Measurements from ENCODE around the gene PACSIN3.

PACSIN3 gene

DNA sequence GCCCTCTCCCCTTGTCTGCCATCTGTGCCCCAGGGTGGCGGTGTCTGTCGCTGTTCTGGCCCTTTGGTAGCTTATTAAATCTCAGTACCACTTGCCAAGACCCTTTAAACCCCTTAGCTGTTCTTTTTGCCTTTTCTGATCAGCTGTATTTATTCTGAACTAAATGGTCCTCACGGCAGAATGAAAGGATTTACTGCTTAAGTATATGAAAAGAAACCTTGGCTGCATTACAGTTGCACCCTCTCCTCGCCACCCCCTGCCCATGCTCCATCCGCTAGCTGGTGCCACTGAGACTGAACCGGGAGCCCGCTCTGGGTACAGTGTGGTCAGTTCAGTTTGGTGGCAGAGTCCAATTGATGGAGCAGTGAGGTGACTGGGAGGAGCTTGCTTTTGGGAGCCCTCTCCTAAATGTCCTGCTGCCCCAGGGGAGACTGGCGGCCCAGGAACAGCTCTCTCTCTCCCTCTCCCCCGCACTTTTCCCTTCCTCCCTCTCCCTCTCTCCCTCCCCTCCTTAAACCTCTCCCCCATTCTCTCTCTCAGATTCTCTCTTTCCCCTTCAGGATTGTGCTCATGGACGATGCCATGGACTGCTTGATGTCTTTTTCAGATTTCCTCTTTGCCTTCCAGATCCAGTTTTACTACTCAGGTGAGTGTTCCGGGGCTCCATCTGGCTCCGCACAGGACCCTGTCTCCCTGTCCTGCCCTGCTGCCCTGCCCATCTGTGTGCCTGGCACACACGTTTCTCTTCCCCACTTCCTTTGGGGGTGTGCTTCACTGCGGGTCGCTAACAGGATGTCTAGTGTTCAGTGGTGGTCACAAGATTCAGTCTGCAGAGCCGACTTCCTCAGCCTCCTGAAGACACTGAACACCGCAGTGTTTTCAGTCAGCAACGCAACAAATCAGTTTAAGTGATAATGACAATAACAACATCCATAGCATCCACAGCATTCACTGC is 31.3 kb downstream of the PACSIN3 start:
- DNase-seq (ENCODE audit: low spot score) (no peak), FAIRE-seq (no peak)

DNA sequence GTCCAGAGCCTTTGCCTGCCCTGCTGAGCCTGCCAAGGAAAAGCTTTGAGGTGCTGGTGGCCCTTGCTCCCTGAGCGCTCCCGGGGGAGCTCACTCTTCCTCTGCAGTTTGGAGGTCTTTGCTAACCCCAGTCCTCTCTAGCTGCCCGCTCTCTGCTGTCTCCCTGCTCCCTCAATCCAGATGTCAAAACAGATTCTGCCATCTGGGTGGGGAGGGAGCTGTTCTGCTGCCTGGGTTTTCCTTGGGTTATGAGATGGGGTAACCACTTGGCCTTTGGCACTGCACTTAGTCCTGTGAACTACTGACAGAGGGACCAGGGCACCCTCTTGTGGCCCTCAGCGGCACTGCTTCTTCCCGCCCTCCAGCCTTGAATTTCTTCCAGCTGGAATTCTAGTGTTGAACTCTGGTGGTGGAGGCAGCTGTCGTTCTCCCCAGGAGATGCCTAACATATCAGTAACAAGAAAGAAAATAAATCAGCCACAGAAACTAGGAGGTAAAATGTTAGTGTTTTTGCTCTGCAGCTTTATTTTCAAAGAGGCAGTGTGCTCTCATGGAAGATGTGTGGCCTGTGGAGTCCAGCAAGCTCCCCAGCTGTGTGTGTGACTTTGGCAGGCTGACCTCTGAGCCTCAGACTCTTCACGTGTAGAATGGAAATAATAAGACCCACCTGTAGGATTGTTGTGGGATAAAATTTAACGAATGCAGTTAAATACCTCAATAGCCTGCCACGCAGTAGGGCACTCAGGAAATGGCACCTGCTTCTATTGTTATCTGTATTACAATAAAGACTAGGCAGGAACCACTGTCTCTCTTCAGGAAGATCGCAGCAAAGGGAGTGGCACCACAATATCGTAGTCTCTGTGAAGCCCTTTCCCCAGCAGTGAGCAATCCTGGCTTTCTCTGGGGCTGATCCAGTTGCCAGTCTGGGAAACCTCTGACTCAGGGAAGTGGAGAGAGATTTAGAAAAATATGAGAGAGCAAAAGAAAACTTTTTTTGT is 33.0 kb downstream of the PACSIN3 start:
- FAIRE-seq (peak; percentile 7), DNase-seq (ENCODE audit: low spot score) (peak; percentile 42)

DNA sequence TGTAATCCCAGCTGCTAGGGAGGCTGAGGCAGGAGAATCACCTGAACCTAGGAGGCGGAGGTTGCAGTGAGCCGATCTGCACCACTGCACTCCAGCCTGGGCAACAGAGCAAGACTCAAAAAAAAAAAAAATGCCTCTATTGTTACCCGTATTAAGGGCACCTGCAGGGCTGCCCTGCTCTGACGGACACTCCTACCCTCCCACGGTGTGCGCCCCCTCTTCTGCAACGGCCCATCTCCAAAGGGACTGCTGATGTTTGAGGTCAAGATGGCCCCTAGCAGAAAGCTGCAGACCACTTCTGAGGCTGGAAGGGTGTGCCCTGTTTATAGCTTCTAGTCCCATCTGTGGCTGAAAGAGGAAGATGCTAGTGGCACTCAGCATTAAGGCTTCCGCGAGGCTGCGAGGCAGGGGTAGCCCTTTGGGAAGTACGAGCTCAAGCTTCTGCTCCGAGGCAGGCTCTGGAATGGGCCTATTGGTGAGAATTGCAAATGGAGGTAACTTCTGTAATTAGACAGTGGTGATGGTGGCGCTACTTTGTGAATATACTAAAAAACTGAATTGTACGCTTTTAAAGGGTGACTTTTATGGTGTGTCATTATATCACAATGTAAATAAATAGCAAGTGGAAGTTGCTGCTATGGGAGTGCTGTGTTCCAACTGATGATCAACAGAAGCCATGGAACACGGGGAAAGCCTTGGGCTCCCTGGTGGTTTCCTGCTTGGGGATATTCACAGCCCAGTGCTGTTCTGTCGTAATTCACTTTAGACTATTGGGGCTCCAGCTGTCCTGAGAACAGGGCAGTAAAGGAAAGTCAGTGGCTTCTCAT is 33.9 kb downstream of the PACSIN3 start:
- FAIRE-seq, result no peak
- DNase-seq (ENCODE audit: low spot score), result no peak

DNA sequence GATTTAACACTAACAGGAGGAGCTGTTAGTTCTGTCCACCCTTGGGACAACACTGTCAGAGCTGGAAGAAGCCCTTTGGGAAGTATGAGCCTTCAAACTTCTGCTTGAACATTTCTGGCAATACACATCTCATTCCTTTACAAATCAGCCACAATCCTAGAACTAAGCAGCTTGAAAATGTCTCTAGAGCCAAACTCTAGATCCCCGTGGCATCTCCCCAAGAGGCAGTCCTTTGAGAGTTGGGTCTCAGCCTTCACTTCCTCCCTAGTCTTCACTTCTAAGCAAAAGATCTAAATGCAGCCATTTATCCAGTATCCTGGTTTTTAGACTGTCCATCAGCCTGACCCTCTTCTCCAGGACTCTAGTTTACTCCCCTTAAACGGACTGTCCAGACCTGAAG is 36.5 kb downstream of the PACSIN3 start:
- no peak for FAIRE-seq

DNA sequence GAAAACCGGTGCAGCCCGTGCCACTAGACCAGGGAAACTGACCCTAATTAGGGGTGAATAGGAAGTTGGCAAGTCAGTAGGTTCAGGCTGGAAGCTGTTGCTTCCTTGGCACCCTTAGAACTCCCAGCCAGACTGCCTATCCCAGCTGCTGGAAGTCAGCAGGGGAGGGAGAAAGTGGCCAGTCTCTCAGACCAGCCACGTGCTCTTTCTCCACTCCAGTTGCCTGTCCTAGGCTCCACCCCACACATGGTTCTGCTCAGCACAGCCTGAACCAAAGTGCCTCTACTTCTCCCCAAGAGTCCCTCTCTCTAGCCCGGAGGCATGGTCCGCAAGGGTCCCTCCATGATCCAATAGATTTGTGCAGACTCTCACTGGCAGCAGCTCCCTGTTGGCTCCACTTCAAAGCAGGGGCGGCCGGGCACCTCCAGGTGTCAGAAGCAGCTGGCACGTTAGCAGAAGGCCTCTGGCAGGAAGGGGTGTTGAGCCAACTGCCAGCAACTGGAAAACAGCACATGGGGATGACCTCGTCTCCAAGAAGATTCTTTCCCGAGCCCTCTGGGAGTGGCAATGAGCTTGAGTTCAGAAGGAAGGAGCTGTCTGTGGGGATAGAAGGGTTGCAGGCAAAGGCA is 37.2 kb downstream of the PACSIN3 start:
- DNase-seq (ENCODE audit: low spot score) (no peak), FAIRE-seq (no peak)

More for the DNA sequence above, 36.5 kb downstream of the PACSIN3 start:
- no peak for DNase-seq (ENCODE audit: low spot score)

DNA sequence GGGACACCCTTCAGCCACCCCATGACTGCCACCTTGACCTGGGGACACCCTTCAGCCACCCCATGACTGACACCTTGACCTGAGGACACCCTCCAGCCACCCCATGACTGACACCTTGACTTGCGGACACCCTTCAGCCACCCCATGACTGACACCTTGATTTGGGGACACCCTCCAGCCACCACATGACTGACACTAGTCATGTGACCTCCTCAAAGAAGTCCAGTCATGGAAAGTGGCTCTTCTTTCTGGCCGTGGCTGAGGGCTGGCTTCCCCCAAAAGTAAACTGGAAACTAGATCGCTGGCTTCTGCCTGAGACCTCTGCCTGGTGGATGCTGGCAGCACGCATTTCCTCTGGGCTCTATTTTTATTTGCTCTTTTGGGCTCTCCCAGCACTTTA is 38.0 kb downstream of the PACSIN3 start:
- DNase-seq (ENCODE audit: low spot score) (no peak), FAIRE-seq (no peak)

DNA sequence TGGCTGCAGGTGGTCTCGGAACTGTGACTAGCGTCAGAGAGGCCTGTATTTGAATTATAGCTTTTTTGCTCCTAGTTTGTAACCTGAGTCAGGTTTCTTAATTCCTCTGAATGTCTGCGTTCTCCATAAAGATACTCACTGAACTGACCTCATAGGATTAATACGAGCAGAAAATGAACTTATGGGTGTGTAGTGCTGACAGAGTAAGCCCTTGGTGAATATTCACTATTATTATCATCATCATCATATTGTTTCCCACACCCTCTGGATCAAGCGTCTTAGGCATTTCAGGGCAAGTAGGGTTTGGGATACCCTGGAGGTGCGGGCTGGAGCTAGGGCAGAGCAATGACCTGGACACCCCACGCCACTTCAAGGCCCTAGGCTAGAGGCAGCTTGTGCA is 38.6 kb downstream of the PACSIN3 start:
- DNase-seq (ENCODE audit: low spot score), result no peak
- FAIRE-seq, result no peak

DNA sequence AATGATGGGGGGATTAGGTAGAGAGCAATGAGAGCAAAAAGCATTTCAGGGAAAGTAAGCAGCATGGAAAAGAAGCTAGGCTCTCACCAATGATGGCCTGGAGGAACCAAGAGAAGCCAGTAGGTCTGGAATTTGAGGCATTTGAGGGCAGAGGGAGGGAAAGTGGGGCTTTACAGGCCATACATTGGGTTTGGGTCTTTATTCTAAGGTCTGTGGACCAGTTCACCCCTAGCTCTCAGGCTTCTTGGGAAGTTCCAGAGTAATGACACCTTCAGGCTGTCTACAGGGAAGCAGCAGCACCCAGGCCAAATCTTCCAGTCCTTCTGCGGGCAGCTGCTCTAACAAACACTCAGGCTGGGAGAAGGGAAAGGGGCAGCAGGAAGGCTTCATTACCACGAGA is 39.0 kb downstream of the PACSIN3 start:
- DNase-seq (ENCODE audit: low spot score), result no peak
- FAIRE-seq, result no peak

DNA sequence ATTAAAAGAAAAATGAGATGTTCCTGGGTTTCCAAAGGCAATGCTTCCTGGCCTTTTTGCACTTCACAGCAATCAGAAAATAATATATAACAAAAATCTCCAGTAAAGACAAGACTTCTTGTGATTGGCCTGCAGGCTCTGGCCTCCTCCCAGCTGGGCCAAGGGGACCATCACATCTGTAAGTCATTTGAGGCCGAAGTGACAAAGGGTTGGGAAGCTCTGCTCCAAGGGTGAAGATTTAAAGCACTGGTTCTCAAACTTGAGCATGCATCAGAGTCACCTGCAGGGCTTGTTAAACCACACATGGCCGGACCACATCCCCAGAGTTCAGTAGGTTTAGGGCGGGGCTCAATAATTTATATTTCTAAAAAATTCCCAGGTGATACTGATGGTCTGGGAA is 41.7 kb downstream of the PACSIN3 start:
- no peak for FAIRE-seq

DNA sequence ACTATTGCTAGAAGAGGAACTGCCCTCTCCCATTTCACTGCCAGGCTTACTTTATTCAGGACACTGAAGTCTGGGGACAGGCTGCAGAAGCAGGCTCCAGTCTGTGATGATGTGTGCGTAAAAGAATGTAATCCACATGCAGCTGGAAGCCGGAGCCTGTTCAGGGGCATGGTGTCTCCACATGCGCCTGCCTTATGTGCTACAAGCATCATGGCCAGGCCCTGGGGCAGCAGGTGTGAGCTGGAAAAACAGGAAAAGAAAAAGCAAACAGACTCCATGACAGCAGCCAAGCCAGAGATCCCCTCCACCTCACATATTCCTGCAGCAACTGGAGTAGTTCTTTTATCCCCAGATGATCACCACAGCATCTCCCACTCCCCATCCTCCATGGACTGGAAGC is 42.9 kb downstream of the PACSIN3 start:
- no peak for FAIRE-seq
- DNase-seq (ENCODE audit: low spot score), result no peak

More for the DNA sequence above, 41.7 kb downstream of the PACSIN3 start:
- DNase-seq (ENCODE audit: low spot score), result no peak

DNA sequence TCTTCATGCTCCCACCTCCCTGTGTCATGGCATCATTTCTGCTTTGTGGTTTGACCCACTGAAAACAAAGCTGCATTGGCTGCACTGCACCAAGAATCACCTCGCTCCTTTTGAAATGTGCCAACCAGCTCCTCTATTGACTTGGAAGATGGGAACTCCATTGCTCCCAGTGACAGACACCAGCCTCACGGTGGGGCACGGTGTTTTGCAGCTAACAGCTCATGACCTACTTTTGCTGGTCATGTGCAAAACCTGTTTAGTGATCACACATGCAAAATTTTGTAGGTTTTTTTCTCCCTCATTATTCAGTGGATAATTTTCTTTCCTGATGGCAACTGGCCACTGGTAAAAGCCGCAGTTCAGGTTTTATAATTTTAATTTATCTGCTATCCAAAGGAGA is 46.4 kb downstream of the PACSIN3 start:
- DNase-seq (ENCODE audit: low spot score), result no peak
- FAIRE-seq, result no peak

DNA sequence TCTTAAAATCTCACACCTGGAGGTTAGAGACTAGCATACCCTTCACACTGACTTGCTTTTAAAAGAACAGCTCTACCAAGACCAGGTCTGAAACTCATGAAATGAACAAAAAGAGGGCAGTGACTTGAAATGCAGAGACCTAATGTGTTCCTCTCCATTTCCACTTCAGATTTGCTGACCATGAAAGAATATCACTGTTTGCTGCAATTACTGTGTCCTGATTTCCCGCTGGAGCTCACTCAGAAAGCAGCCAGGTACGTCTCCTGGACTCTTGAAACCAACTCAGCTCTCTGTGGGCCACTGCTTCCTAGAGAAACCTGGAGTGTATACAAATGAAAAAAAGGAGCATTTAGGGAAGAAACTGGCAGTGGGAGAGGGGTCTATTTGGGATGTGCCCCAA is 48.8 kb downstream of the PACSIN3 start:
- FAIRE-seq, result no peak
- DNase-seq (ENCODE audit: low spot score), result no peak

DNA sequence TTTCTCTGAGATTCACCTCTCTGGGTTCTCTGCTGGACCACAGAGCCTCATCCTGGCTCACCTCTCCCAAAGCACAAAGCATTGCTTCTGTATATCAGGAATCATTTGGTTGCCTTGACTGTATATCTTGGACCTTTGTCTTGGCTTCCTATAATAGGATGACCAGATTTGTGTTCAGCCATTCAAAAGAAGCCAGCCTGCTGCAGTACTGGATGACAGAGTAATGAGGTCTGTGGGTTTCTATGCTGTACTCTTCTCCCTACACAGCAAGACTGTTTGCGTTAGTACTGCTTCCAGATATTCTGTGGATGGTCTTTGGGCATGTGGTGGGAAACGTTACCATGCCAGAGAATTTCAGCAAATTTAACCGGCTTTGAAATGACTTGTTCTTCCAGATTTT is 49.3 kb downstream of the PACSIN3 start:
- no peak for DNase-seq (ENCODE audit: low spot score)
- FAIRE-seq, result no peak

DNA sequence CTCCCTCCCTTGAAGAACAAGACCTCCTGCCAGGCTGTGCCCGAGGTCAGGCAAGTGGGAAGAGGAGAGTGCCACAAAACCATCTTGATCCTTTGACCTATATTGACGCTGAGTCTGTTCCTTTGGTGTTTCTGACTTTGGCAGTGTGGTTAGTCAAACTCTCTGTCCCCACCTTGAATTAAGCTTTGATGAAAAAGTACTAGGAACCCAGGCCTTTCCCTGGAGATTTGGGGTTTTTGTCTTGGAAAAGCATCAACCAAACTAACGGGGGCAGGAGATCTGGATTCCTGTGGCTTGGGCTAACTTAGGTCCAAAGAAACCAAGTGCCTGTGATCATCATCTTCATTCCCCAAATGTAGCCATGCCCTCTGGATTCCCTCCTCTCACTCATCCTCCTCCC is 49.9 kb downstream of the PACSIN3 start:
- DNase-seq (ENCODE audit: low spot score) (no peak), FAIRE-seq (no peak)

DNA sequence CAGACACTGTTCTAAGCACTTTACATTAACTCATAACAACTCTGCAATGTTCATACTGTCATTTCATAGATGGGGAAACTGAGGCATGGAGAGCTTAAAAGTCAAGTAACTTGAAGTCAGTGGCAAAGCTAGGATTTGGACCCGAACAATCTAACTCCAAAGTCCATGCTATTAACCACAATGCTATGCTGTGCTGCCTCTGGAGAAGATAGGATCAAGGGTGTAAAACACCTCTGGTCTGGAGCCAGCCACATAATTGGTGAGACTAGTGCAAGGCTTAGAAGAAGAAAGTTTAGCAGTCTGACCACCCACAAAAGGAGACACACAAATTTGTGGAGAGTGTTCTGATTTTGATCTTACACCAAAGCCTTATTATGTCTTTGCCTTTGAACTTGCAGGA is 53.3 kb downstream of the PACSIN3 start:
- no peak for FAIRE-seq
- DNase-seq (ENCODE audit: low spot score), result no peak

DNA sequence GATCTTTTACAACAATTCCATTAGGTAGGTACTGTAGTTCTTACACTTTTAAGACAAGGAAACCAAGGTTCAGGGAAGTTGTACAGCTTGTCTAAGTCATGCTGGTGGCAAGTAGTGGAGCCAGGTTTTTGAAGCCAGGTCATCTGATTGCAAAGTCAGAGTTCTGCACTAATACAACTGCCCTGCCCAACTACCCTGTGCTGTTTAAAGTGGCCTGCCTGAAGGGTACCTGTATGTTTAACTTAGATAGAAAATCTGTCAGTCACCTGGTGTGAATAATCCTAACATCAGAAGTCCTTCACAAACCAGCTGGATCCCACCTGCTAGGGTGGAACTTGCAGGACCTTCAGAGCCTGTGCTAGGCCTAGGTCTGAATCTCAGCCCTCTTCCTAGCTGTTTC is 53.7 kb downstream of the PACSIN3 start:
- DNase-seq (ENCODE audit: low spot score) (no peak), FAIRE-seq (no peak)

DNA sequence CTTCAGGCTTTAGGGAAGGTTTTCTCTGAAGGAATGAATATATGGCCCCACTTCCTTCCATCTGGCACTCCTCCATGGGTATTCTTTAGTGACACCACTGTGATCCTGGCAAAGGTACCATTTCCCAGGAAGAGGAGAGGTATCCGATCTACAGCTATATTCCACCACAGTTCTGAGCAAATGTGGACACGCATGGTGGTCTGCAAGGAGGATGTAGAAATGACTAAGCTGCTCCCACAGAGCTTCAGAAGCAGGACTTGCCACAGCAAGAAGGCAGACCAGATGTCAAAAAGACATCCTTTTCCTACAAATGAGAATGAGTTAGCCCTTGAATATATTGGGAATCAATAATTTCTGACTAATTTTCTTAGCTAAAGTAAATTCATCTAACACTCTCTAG is 55.1 kb downstream of the PACSIN3 start:
- DNase-seq (ENCODE audit: low spot score) (no peak), FAIRE-seq (no peak)

DNA sequence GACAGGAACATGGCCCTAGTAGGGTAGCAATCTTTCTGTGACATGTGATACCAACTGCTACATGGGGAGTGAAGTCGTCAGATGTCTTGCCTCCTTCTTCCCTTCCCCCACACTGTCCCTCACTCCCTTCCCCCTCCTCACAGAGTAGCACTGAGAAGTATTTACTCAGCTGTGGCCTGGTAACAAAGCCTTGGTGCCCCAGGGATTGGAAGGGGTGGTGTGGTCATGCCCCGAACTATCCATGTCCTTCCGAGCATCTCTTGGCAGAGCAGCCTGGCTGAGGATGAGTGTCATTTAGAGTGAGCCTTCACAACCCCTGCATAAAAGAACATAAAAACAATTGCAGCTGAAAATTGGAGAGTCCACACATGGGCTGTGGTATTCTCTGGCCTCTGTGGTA is 55.7 kb downstream of the PACSIN3 start:
- FAIRE-seq (no peak), DNase-seq (ENCODE audit: low spot score) (no peak)
